Liver (tissue), 9 donors: ENCODE results near the gene CIITA. TPM values are rescaled to one million over a fixed set of nuclear protein-coding genes. Genes with fewer than 3 reads are reported as not detected.

Source experiments
- DNase-seq: peaks from one replicate; pipeline ENCODE4 v3.0.0-alpha.2; 2017; ENCODE audit warnings: low spot score
- H3K27ac ChIP-seq, 2 donors: one replicate each; pipeline ENCODE4 v1.7.0; 2013; ENCODE audit warnings: inconsistent platforms in 2 of 2, low read length in 2 of 2, control low read depth in 1 of 2, low read depth in 1 of 2, mild to moderate bottlenecking in 1 of 2
- H3K27me3 ChIP-seq, 4 donors: one replicate each; pipeline versions ENCODE4 v1.6.1 to v1.7.0; 2013; ENCODE audit warnings: low read length in 3 of 4, inconsistent platforms in 1 of 4, mild to moderate bottlenecking in 1 of 4, moderate library complexity in 1 of 4; ENCODE audit not compliant: control insufficient read depth in 4 of 4, insufficient read depth in 4 of 4
- H3K36me3 ChIP-seq, 4 donors: one replicate each; pipeline versions ENCODE4 v1.6.1 to v1.7.0; 2013; ENCODE audit warnings: low read length in 3 of 4, mild to moderate bottlenecking in 3 of 4, low read depth in 1 of 4, moderate library complexity in 1 of 4; ENCODE audit not compliant: control insufficient read depth in 4 of 4, insufficient read depth in 3 of 4
- H3K4me1 ChIP-seq, 4 donors: one replicate each; pipeline versions ENCODE4 v1.6.1 to v1.7.0; 2013; ENCODE audit warnings: low read length in 3 of 4, mild to moderate bottlenecking in 3 of 4, moderate library complexity in 1 of 4; ENCODE audit not compliant: control insufficient read depth in 4 of 4, insufficient read depth in 4 of 4
- H3K4me3 ChIP-seq, 3 donors: one replicate each; pipeline versions ENCODE4 v1.6.1 to v1.7.0; 2013; ENCODE audit warnings: low read length in 3 of 3, control low read depth in 1 of 3, low read depth in 1 of 3, mild to moderate bottlenecking in 1 of 3
- H3K9ac ChIP-seq, 2 donors: one replicate each; pipeline ENCODE4 v1.7.0; 2013; ENCODE audit warnings: low read length in 2 of 2, mild to moderate bottlenecking in 2 of 2, moderate library complexity in 2 of 2, control low read depth in 1 of 2, low read depth in 1 of 2
- H3K9me3 ChIP-seq, 4 donors: one replicate each; pipeline versions ENCODE4 v1.6.1 to v1.7.0; 2013; ENCODE audit warnings: low read length in 3 of 4; ENCODE audit not compliant: control insufficient read depth in 4 of 4
- CTCF ChIP-seq: fragments of 150-350 bp; IDR thresholded peaks from 2 replicates; pipeline ENCODE4 v1.5.1; 2017; ENCODE audit warnings: improper control_type of control experiment, low read depth, low read length; ENCODE audit not compliant: missing input control
- EGR1 ChIP-seq, 2 donors: IDR thresholded peaks; 2 replicates each; pipeline ENCODE4 v1.6.1; 2016 to 2018; ENCODE audit warnings: antibody characterized with exemption in 2 of 2, low read depth in 2 of 2
- FOXA1 ChIP-seq: IDR thresholded peaks from 2 replicates; pipeline ENCODE4 v1.6.1; 2016; ENCODE audit warnings: antibody characterized with exemption
- FOXA2 ChIP-seq: IDR thresholded peaks from 2 replicates; pipeline ENCODE4 v1.6.1; 2016; ENCODE audit warnings: antibody characterized with exemption
- GABPA ChIP-seq, 2 donors: IDR thresholded peaks in 1 of 2; conservative IDR thresholded peaks in 1 of 2; 2 replicates each; pipeline ENCODE4 v1.6.1; 2016; ENCODE audit warnings: antibody characterized with exemption in 2 of 2, mild to moderate bottlenecking in 1 of 2, moderate library complexity in 1 of 2
- HNF4A ChIP-seq, 2 donors: conservative IDR thresholded peaks; 2 replicates each; pipeline ENCODE4 v1.6.1; 2016; ENCODE audit warnings: antibody characterized with exemption in 2 of 2, mild to moderate bottlenecking in 2 of 2
- HNF4G ChIP-seq: IDR thresholded peaks from 2 replicates; pipeline ENCODE4 v1.6.1; 2016; ENCODE audit warnings: antibody characterized with exemption
- JUND ChIP-seq, 2 donors: IDR thresholded peaks; 2 replicates each; pipeline ENCODE4 v1.6.1; 2016; ENCODE audit warnings: antibody characterized with exemption in 2 of 2
- MAX ChIP-seq: IDR thresholded peaks from 2 replicates; pipeline ENCODE4 v1.6.1; 2016; ENCODE audit warnings: antibody characterized with exemption
- NR2F2 ChIP-seq: IDR thresholded peaks from 2 replicates; pipeline ENCODE4 v1.6.1; 2016; ENCODE audit warnings: antibody characterized with exemption
- RAD21 ChIP-seq, 2 donors: IDR thresholded peaks; 2 replicates each; pipeline ENCODE4 v1.6.1; 2016; ENCODE audit warnings: antibody characterized with exemption in 2 of 2, mild to moderate bottlenecking in 2 of 2
- REST ChIP-seq: IDR thresholded peaks from 2 replicates; pipeline ENCODE4 v1.6.1; 2016; ENCODE audit warnings: antibody characterized with exemption, mild to moderate bottlenecking
- RXRA ChIP-seq, 2 donors: IDR thresholded peaks; 2 replicates each; pipeline ENCODE4 v1.6.1; 2017 to 2018; ENCODE audit warnings: antibody characterized with exemption in 2 of 2, mild to moderate bottlenecking in 1 of 2
- SP1 ChIP-seq: IDR thresholded peaks from 2 replicates; pipeline ENCODE4 v1.6.1; 2018; ENCODE audit warnings: antibody characterized with exemption, mild to moderate bottlenecking
- TAF1 ChIP-seq: conservative IDR thresholded peaks from 2 replicates; pipeline ENCODE4 v1.6.1; 2016; ENCODE audit warnings: antibody characterized with exemption, mild to moderate bottlenecking
- YY1 ChIP-seq: IDR thresholded peaks from 2 replicates; pipeline ENCODE4 v1.6.1; 2016; ENCODE audit warnings: antibody characterized with exemption, mild to moderate bottlenecking
- WGBS: extraction: QIAGEN DNeasy Blood & Tissue Kit; methylation state at CpG from one replicate; pipeline ENCODE4 v1.1.7; 2013; 5-methylcytosine and 5-hydroxymethylcytosine counted together
- polyA plus RNA-seq, 2 donors: library from polyadenylated mRNA; stranded (reverse) in 1 of 2; unstranded in 1 of 2; fragments of 200-250 nt in 1 of 2; fragments of >200 nt in 1 of 2; fragmentation: Nextera tagmentation in 1 of 2; extraction: Ambion mirVana in 1 of 2; gene quantifications; one replicate each; pipeline versions ENCODE4 v1.2.1 to v1.2.3, GENCODE V29; 2013 to 2015
- total RNA-seq, 2 donors: library from RNA; depleted of rRNA; stranded (reverse); fragments of >200 nt; gene quantifications; one replicate each; pipeline ENCODE4 v1.2.3, GENCODE V29; 2014
- TF ChIP-seq, protein P1 (sequence below): IDR thresholded peaks from 2 replicates; pipeline ENCODE4 v1.6.1; 2016; ENCODE audit warnings: antibody characterized with exemption
- TF ChIP-seq, protein P2 (sequence below): IDR thresholded peaks from 2 replicates; pipeline ENCODE4 v1.6.1; 2016; ENCODE audit warnings: antibody characterized with exemption
- donor health status: healthy.
- donor health status: healthy.
- donor health status: healthy.
- donor health status: healthy.
- donor health status: healthy.

CIITA gene
- total and polyA plus RNA-seq, 4 donors, result 1.6 to 4.2 (median 2.2) TPM

- 54% methylated on average over 1 of the region's 1 CpG for WGBS
- no peak for TF ChIP-seq FOXA2
- TF ChIP-seq, protein P1, sequence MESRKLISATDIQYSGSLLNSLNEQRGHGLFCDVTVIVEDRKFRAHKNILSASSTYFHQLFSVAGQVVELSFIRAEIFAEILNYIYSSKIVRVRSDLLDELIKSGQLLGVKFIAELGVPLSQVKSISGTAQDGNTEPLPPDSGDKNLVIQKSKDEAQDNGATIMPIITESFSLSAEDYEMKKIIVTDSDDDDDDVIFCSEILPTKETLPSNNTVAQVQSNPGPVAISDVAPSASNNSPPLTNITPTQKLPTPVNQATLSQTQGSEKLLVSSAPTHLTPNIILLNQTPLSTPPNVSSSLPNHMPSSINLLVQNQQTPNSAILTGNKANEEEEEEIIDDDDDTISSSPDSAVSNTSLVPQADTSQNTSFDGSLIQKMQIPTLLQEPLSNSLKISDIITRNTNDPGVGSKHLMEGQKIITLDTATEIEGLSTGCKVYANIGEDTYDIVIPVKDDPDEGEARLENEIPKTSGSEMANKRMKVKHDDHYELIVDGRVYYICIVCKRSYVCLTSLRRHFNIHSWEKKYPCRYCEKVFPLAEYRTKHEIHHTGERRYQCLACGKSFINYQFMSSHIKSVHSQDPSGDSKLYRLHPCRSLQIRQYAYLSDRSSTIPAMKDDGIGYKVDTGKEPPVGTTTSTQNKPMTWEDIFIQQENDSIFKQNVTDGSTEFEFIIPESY, result no peak
- TF ChIP-seq HNF4A (conservative IDR thresholded peaks at IDR 0.05), result no peak
- no peak for TF ChIP-seq SP1
- TF ChIP-seq FOXA1, result no peak
- no peak for TF ChIP-seq GABPA (IDR thresholded peaks at IDR 0.05 in 1 of 2, conservative IDR thresholded peaks at IDR 0.05 in 1 of 2)
- TF ChIP-seq TAF1, result no peak
- no peak for TF ChIP-seq NR2F2
- TF ChIP-seq EGR1 (IDR thresholded peaks at IDR 0.05; ENCODE audit: low read depth in 2 of 2), result no peak
- TF ChIP-seq, protein P2, sequence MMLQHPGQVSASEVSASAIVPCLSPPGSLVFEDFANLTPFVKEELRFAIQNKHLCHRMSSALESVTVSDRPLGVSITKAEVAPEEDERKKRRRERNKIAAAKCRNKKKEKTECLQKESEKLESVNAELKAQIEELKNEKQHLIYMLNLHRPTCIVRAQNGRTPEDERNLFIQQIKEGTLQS, result no peak
- no peak for TF ChIP-seq HNF4G
- TF ChIP-seq JUND (IDR thresholded peaks at IDR 0.05), result no peak
- no peak for TF ChIP-seq RAD21 (IDR thresholded peaks at IDR 0.05)
- TF ChIP-seq RXRA (IDR thresholded peaks at IDR 0.05), result no peak
- no peak for TF ChIP-seq CTCF
- TF ChIP-seq YY1, result no peak
- no peak for TF ChIP-seq REST
- no peak for TF ChIP-seq MAX
- Histone ChIP-seq H3K36me3 (peaks cover 8 to 17% (median 9%) of the 10 kb centered on the region in 4 donors), H3K4me3 (no peak overlapping the region), H3K27ac (no peak overlapping the region), H3K9ac (no peak overlapping the region), H3K4me1 (peaks cover 2 to 10% (median 7%) of the 10 kb centered on the region in 4 donors), H3K9me3 (no peaks in the 10 kb centered on the region), H3K27me3 (no peaks in the 10 kb centered on the region)
- no peak for DNase-seq
These were observed 92.6 kb downstream of the CIITA start for GRCh38 chr16:10969615-10970014.
